OCI-LY3 (cell line): ENCODE measurements around the gene PCNX1.
A peak's percentile ranks its signal among the peaks of the same experiment; 100 is the strongest.

Experiments
- H2AFZ ChIP-seq: fragments of 200-600, 300-600 bp; shearing (Covaris generic); 2 replicates; pipeline ENCODE4 v1.6.0; 2014; ENCODE audit warnings: antibody characterized with exemption, low read depth, low read length
- H3K27ac ChIP-seq: fragments of 200-600, 300-600 bp; sonication (generic); 2 replicates; pipeline ENCODE4 v1.5.1; 2014; ENCODE audit warnings: mild to moderate bottlenecking, low read length, moderate library complexity, mixed read lengths
- H3K27me3 ChIP-seq: fragments of 200-600, 300-600 bp; sonication (generic); 2 replicates; pipeline ENCODE4 v1.6.1; 2014; ENCODE audit warnings: low read depth, low read length, mixed read lengths
- H3K36me3 ChIP-seq: fragments of 200-600, 300-600 bp; sonication (generic); replicated peaks from 2 replicates; pipeline ENCODE3; 2014; ENCODE audit warnings: low read depth, low read length, mixed read lengths
- H3K4me1 ChIP-seq: fragments of 300-600, 200-600 bp; sonication (generic); 2 replicates; pipeline ENCODE4 v1.6.1; 2014; ENCODE audit warnings: low read length, mixed read lengths
- H3K4me2 ChIP-seq: fragments of 200-600, 300-600 bp; sonication (generic); 2 replicates; pipeline ENCODE4 v1.6.1; 2014; ENCODE audit warnings: low read length, mixed read lengths
- H3K4me3 ChIP-seq: fragments of 300-600, 200-600 bp; sonication (generic); 2 replicates; pipeline ENCODE4 v1.5.1; 2014; ENCODE audit warnings: antibody characterized with exemption, mild to moderate bottlenecking, low read length, moderate library complexity
- H3K79me2 ChIP-seq: fragments of 300-600, 200-600 bp; shearing (Covaris generic); 2 replicates; pipeline ENCODE4 v1.6.1; 2014; ENCODE audit warnings: mild to moderate bottlenecking, low read length, mixed read lengths
- H3K9ac ChIP-seq: fragments of 300-600, 200-600 bp; shearing (Covaris generic); 2 replicates; pipeline ENCODE4 v1.6.0; 2014; ENCODE audit warnings: mild to moderate bottlenecking, low read length, moderate library complexity
- H3K9me3 ChIP-seq: fragments of 200-600, 300-600 bp; shearing (Covaris generic); 2 replicates; pipeline ENCODE4 v1.6.1; 2014; ENCODE audit warnings: low read length, mixed read lengths; ENCODE audit not compliant: insufficient read depth
- H4K20me1 ChIP-seq: fragments of 200-600, 300-600 bp; sonication (generic); 2 replicates; pipeline ENCODE4 v1.6.1; 2016; ENCODE audit warnings: low read length, mixed read lengths; ENCODE audit not compliant: insufficient read depth
- CTCF ChIP-seq: fragments of 200-600, 300-600 bp; sonication (generic); IDR thresholded peaks from 2 replicates; pipeline ENCODE4 v1.5.1; 2014; ENCODE audit warnings: antibody characterized with exemption, low read length, low read depth
- EZH2phosphoT487 ChIP-seq: fragments of 200-600 bp; shearing (Covaris generic); IDR thresholded peaks from 2 replicates; pipeline ENCODE4 v1.6.1; 2018; ENCODE audit warnings: antibody characterized with exemption, mixed run types, low read depth

PCNX1 gene

GRCh38 chr14:71148627-71149026 is 241.4 kb downstream of the PCNX1 start:
- H3K27me3 ChIP-seq, result no peaks in the 10 kb centered on the region
- H3K9ac ChIP-seq, result no peak overlapping the region
- no peak overlapping the region for H3K4me2 ChIP-seq
- no peaks in the 10 kb centered on the region for H4K20me1 ChIP-seq
- no peaks in the 10 kb centered on the region for H3K36me3 ChIP-seq
- H3K4me1 ChIP-seq, result no peaks in the 10 kb centered on the region
- no peaks in the 10 kb centered on the region for H3K9me3 ChIP-seq
- H3K79me2 ChIP-seq, result no peaks in the 10 kb centered on the region
- H3K4me3 ChIP-seq, result no peak overlapping the region
- TF ChIP-seq EZH2phosphoT487 (no peak), CTCF (no peak)
- no peak overlapping the region for H2AFZ ChIP-seq
- no peak overlapping the region for H3K27ac ChIP-seq

- H4K20me1 ChIP-seq, result no peaks in the 10 kb centered on the region
- no peaks in the 10 kb centered on the region for H3K36me3 ChIP-seq
- no peak overlapping the region for H3K27ac ChIP-seq
- no peak overlapping the region for H3K4me2 ChIP-seq
- no peak overlapping the region for H3K4me3 ChIP-seq
- no peak for TF ChIP-seq EZH2phosphoT487
- no peak for TF ChIP-seq CTCF
- H3K9me3 ChIP-seq, result no peaks in the 10 kb centered on the region
- no peaks in the 10 kb centered on the region for H3K27me3 ChIP-seq
- no peak overlapping the region for H2AFZ ChIP-seq
- no peaks in the 10 kb centered on the region for H3K79me2 ChIP-seq
- no peaks in the 10 kb centered on the region for H3K4me1 ChIP-seq
- H3K9ac ChIP-seq, result no peak overlapping the region
Observed at GRCh38 chr14:71150737-71151136, 243.5 kb downstream of the PCNX1 start.

GRCh38 chr14:71155743-71156142 is 248.5 kb downstream of the PCNX1 start:
- H3K4me3 ChIP-seq, result no peak overlapping the region
- no peaks in the 10 kb centered on the region for H3K36me3 ChIP-seq
- TF ChIP-seq EZH2phosphoT487 (no peak), CTCF (no peak)
- no peaks in the 10 kb centered on the region for H3K9me3 ChIP-seq
- no peaks in the 10 kb centered on the region for H4K20me1 ChIP-seq
- H2AFZ ChIP-seq, result no peak overlapping the region
- H3K9ac ChIP-seq, result no peak overlapping the region
- no peak overlapping the region for H3K4me2 ChIP-seq
- no peak overlapping the region for H3K27ac ChIP-seq
- no peaks in the 10 kb centered on the region for H3K27me3 ChIP-seq
- no peaks in the 10 kb centered on the region for H3K79me2 ChIP-seq
- H3K4me1 ChIP-seq, result no peaks in the 10 kb centered on the region

GRCh38 chr14:71163050-71163841 is 256.0 kb downstream of the PCNX1 start:
- Histone ChIP-seq H3K4me2 (peak overlapping the region; percentile 30; the same call in 1 of the 2 replicates), H3K9ac (no peak overlapping the region), H3K79me2 (no peaks in the 10 kb centered on the region), H2AFZ (peak overlapping the region; percentile 68), H3K4me3 (no peak overlapping the region), H3K9me3 (no peaks in the 10 kb centered on the region), H3K27me3 (no peaks in the 10 kb centered on the region), H3K4me1 (peaks cover 9% of the 10 kb centered on the region), H3K36me3 (no peaks in the 10 kb centered on the region), H3K27ac (no peak overlapping the region), H4K20me1 (no peaks in the 10 kb centered on the region)
- TF ChIP-seq EZH2phosphoT487 (no peak), CTCF (no peak)
